Parathyroid adenoma (tissue), 2 donors: ENCODE data around the gene HAPLN3.
"Not testable (repeated sequence)": the region's sequence is repeated elsewhere in the genome, so short reads cannot be mapped to it uniquely, and the experiment has no call there.

ENCODE experiments used
- H2AFZ ChIP-seq: fragments of 300-600 bp; sonication (generic); one replicate; pipeline ENCODE4 v1.7.0; 2017; ENCODE audit warnings: antibody characterized with exemption, mild to moderate bottlenecking
- H3K27ac ChIP-seq: fragments of 300-600 bp; sonication (generic); one replicate; pipeline ENCODE4 v1.7.0; 2017
- H3K27me3 ChIP-seq: fragments of 300-600 bp; sonication (generic); one replicate; pipeline ENCODE4 v1.7.0; 2017; ENCODE audit warnings: low read length; ENCODE audit not compliant: control insufficient read depth, insufficient read depth
- H3K36me3 ChIP-seq: fragments of 300-600 bp; sonication (generic); one replicate; pipeline ENCODE4 v1.7.0; 2017; ENCODE audit warnings: low read length; ENCODE audit not compliant: control insufficient read depth, insufficient read depth
- H3K4me1 ChIP-seq: fragments of 300-600 bp; sonication (generic); one replicate; pipeline ENCODE4 v1.7.0; 2017; ENCODE audit warnings: control low read depth
- H3K4me2 ChIP-seq: fragments of 300-600 bp; sonication (generic); one replicate; pipeline ENCODE4 v1.7.0; 2017; ENCODE audit warnings: low read length
- H3K4me3 ChIP-seq: fragments of 300-600 bp; sonication (generic); one replicate; pipeline ENCODE4 v1.7.0; 2017; ENCODE audit warnings: low read depth, low read length
- H3K79me2 ChIP-seq: fragments of 300-600 bp; sonication (generic); one replicate; pipeline ENCODE4 v1.7.0; 2017; ENCODE audit warnings: control low read depth
- H3K9ac ChIP-seq: fragments of 300-600 bp; sonication (generic); one replicate; pipeline ENCODE4 v1.7.0; 2017; ENCODE audit warnings: mild to moderate bottlenecking
- H3K9me3 ChIP-seq: fragments of 300-600 bp; sonication (generic); one replicate; pipeline ENCODE4 v1.7.0; 2017; ENCODE audit warnings: low read length; ENCODE audit not compliant: control insufficient read depth
- CTCF ChIP-seq: fragments of 300-600 bp; sonication (generic); IDR thresholded peaks from one replicate; pipeline ENCODE4 v1.7.0; 2017; ENCODE audit warnings: antibody characterized with exemption, mild to moderate bottlenecking
- donor health status: primary hyperparathyroidism.

The HAPLN3 gene

DNA sequence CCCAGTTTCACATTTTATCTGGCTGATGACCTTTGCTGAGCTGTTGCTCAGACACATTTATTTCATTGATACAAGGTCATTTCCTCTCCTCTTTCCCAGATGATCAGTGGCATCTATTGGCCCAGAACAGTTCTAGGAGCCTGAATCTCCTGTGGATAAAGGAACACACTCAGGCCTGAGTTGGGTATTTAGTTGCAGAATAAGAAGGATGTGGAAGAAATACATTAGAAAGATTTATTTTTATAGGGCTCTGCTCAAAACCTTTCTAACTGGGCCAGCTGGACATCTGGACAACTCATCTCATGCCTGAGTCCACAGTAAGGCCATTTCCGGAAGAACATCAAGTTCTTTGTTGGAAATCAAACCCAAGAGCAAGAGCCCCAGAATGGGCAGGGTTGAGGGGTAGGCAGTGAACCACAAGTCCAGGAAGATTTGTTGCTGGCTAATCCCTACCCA is 37.6 kb upstream of the HAPLN3 start:
- TF ChIP-seq CTCF, result no peak
- H3K4me2 ChIP-seq, result no peak overlapping the region
- H3K4me3 ChIP-seq, result no peak overlapping the region
- H3K27ac ChIP-seq, result no peak overlapping the region
- H3K36me3 ChIP-seq, result no peaks in the 10 kb centered on the region
- H3K9ac ChIP-seq, result no peak overlapping the region
- no peaks in the 10 kb centered on the region for H3K27me3 ChIP-seq
- H3K9me3 ChIP-seq, result no peaks in the 10 kb centered on the region
- no peak overlapping the region for H2AFZ ChIP-seq
- H3K4me1 ChIP-seq, result no peaks in the 10 kb centered on the region
- H3K79me2 ChIP-seq, result no peaks in the 10 kb centered on the region

- H3K27ac ChIP-seq, result no peak overlapping the region
Measured at GRCh38 chr15:88932271-88932874, 37.0 kb upstream of the HAPLN3 start.

DNA sequence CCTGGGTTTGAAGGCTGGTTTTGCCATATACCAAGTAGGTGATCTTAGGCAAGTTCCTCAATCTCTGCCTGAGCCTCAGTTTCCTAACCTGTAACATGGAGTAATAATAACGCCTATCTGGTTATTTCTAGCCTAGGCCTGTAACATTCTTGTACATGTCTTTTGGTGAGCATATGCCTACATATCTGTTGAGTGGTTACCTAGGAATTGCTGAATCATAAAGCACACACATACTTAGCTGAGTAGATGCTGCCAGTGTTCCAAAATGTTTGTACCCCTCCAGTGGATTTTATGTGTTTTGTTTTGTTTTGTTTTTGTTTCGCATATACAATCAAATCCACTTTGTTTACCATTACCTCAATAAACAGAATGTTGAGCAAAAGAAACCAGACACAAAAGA is 35.2 kb upstream of the HAPLN3 start:
- Histone ChIP-seq H3K27ac (no peak overlapping the region), H3K79me2 (no peaks in the 10 kb centered on the region), H3K9ac (no peak overlapping the region), H3K4me1 (no peaks in the 10 kb centered on the region), H3K27me3 (no peaks in the 10 kb centered on the region), H3K4me2 (no peak overlapping the region), H3K4me3 (no peak overlapping the region), H3K36me3 (no peaks in the 10 kb centered on the region), H2AFZ (no peak overlapping the region), H3K9me3 (no peaks in the 10 kb centered on the region)
- TF ChIP-seq CTCF, result no peak

More at GRCh38 chr15:88932271-88932874, 37.0 kb upstream of the HAPLN3 start:
- H3K27me3 ChIP-seq, result no peaks in the 10 kb centered on the region
- no peak overlapping the region for H2AFZ ChIP-seq
- no peaks in the 10 kb centered on the region for H3K9me3 ChIP-seq
- no peak overlapping the region for H3K9ac ChIP-seq
- H3K4me2 ChIP-seq, result no peak overlapping the region
- TF ChIP-seq CTCF, result no peak
- no peak overlapping the region for H3K4me3 ChIP-seq
- no peaks in the 10 kb centered on the region for H3K79me2 ChIP-seq
- H3K36me3 ChIP-seq, result no peaks in the 10 kb centered on the region
- no peaks in the 10 kb centered on the region for H3K4me1 ChIP-seq

DNA sequence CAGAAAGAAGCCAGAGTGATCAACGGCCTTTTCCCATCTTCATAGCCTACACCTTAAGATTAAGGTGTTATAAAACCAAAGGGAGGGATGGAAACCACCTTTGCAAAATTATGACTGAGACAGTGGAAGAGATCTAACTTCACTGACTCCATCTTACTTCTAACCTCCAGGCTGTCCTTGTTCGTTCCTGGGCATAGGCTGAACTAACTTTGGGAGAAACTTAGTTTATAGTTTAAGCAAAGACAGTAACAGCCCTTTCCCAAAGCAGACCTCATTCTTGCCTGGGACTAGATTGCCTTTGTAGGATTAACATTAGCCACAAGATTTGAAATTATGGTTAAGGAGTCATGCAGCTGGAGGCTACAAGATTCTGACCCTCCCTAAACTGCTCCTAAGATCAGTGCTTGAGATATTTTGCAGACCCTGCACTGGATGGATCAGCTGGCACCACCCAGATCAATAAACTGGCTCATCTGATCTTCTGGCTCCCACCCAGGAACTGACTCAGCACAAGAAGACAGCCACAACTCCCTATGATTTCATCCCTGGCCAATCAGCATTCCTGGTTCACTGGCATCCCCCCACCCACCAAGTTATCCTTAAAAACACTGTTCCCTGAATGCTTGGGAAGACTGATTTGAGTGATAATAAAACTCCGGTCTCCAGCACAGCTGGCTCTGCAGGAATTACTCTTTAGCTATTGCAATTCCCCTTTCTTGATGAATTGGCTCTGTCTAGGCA is 34.2 kb upstream of the HAPLN3 start:
- H2AFZ ChIP-seq, H3K9ac ChIP-seq, H3K4me2 ChIP-seq, H3K79me2 ChIP-seq, H3K27me3 ChIP-seq, H3K4me1 ChIP-seq, H3K27ac ChIP-seq, H3K9me3 ChIP-seq, H3K4me3 ChIP-seq, H3K36me3 ChIP-seq: not testable (repeated sequence)

DNA sequence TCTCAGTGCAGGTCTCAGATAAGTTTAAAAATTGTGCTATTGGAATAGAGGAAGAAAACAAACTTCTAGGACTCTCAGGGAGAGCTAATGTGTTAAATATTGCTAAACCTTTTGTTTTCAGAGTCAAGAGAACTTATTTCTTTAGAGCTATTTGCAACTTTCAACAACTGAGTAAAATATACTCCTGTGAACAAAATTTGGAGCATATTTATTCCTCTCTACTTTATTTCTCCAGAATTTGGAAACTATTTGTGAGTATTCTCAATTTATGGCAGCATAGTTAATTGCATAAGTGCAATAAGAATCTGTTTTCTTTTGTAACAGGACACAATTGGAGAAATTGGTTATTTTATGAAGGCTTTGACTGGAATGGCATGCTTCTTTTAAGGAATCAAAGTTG is 32.8 kb upstream of the HAPLN3 start:
- not testable (repeated sequence) for H3K4me1 ChIP-seq, H3K9me3 ChIP-seq, H3K4me2 ChIP-seq, H3K36me3 ChIP-seq, H3K27me3 ChIP-seq, H2AFZ ChIP-seq, H3K9ac ChIP-seq, H3K27ac ChIP-seq, H3K79me2 ChIP-seq, H3K4me3 ChIP-seq

GRCh38 chr15:88925648-88926047 is 30.3 kb upstream of the HAPLN3 start:
- not testable (repeated sequence) for H3K4me3 ChIP-seq, H3K27ac ChIP-seq, H3K9ac ChIP-seq, H3K9me3 ChIP-seq, H3K36me3 ChIP-seq, H3K27me3 ChIP-seq, H3K79me2 ChIP-seq, H3K4me1 ChIP-seq, H2AFZ ChIP-seq, H3K4me2 ChIP-seq

- not testable (repeated sequence) for H3K79me2 ChIP-seq, H3K4me2 ChIP-seq, H3K36me3 ChIP-seq, H3K27ac ChIP-seq, H3K9ac ChIP-seq, H3K27me3 ChIP-seq, H3K4me3 ChIP-seq, H3K4me1 ChIP-seq, H2AFZ ChIP-seq, H3K9me3 ChIP-seq
Measured at GRCh38 chr15:88920892-88921435, 25.6 kb upstream of the HAPLN3 start.
